ENCODE results near the gene CXCL13.

CXCL13 gene

DNA sequence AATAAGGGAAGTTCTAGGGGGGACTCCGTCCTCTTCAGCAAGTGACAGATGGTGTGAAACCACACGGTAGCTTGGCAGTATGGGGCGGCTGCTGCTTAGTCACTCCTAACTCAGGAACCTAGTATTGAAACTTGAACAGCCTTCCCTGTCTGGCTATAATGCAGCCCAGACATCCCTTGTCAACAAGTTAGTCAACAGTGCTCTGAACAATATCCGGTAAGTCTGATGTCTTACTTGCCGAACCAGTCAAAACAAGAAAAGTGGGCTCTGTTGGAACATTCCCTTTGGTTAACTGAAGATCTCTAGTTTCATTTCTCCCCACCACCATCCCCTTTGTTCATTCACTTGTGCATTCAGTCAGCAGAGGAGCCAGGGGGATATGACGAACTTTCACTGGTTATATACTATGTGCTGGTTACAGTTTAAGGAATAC is 18.7 kb upstream of the CXCL13 start:
- no peak for TF ChIP-seq JUND (IDR thresholded peaks at IDR 0.05; ENCODE audit: low read depth)
- in situ Hi-C loops (cut with HindIII; ENCODE audit: low pct_unique_long_range_greater_than_20kb, low sequenced_read_pairs): no loop called here
- peak in 1 of 2 experiments; percentile 15 for DNase-seq (ENCODE audit: low read depth in 1 of 2, low spot score in 1 of 2)

GRCh38 chr4:77590482-77590881 is 15.1 kb upstream of the CXCL13 start:
- no peak for DNase-seq (ENCODE audit: low read depth in 1 of 2, low spot score in 1 of 2)
- no peak for TF ChIP-seq JUND (IDR thresholded peaks at IDR 0.05; ENCODE audit: low read depth)
- in situ Hi-C loops (cut with HindIII; ENCODE audit: low pct_unique_long_range_greater_than_20kb, low sequenced_read_pairs): no loop called here

DNA sequence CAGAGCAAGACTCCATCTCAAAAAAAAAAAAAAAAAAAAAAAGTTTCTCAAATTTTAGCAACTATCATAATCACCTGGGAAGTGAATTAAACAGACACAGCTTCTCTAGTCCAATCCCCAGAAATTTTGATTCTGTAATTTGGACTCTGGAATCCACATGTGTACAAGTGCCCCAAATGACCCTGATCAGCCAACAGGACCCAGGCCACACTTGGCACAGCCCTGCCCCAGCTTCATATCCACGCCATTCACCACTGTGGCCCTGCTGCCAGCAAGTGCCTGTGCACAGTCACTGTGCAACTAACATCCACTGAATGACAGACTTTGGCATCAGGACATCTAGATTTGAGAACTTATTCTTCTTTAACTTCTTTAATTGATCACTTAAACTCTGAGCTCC is 14.1 kb upstream of the CXCL13 start:
- no peak for DNase-seq (ENCODE audit: low read depth in 1 of 2, low spot score in 1 of 2)
- no peak for TF ChIP-seq JUND (IDR thresholded peaks at IDR 0.05; ENCODE audit: low read depth)
- in situ Hi-C loops (cut with HindIII; ENCODE audit: low pct_unique_long_range_greater_than_20kb, low sequenced_read_pairs): no loop called here

DNA sequence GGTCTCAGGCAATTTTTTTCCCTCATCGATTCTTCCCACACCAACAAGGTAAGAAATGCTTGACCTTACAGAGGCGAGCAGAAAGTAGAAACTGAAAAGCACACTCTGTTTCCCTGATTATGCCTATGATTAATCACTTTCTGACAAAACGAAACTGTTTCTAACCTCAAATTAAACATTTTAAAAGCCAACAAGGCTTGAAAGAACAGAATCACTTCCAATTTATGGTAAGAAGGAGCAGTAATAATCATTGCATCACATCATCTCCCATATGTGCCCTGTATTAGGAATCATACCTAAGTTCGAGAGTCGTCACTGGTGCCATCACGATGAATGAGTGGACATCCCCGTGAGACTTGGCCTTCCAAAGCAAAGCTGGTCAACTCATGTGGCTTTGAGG is 12.5 kb upstream of the CXCL13 start:
- in situ Hi-C loops (cut with HindIII; ENCODE audit: low pct_unique_long_range_greater_than_20kb, low sequenced_read_pairs): no loop called here
- DNase-seq (ENCODE audit: low read depth in 1 of 2, low spot score in 1 of 2): no peak
- TF ChIP-seq JUND (IDR thresholded peaks at IDR 0.05; ENCODE audit: low read depth): no peak

GRCh38 chr4:77593993-77594392 is 11.6 kb upstream of the CXCL13 start:
- in situ Hi-C loops (cut with HindIII; ENCODE audit: low pct_unique_long_range_greater_than_20kb, low sequenced_read_pairs): no loop called here
- DNase-seq (ENCODE audit: low read depth in 1 of 2, low spot score in 1 of 2): no peak
- no peak for TF ChIP-seq JUND (IDR thresholded peaks at IDR 0.05; ENCODE audit: low read depth)

DNA sequence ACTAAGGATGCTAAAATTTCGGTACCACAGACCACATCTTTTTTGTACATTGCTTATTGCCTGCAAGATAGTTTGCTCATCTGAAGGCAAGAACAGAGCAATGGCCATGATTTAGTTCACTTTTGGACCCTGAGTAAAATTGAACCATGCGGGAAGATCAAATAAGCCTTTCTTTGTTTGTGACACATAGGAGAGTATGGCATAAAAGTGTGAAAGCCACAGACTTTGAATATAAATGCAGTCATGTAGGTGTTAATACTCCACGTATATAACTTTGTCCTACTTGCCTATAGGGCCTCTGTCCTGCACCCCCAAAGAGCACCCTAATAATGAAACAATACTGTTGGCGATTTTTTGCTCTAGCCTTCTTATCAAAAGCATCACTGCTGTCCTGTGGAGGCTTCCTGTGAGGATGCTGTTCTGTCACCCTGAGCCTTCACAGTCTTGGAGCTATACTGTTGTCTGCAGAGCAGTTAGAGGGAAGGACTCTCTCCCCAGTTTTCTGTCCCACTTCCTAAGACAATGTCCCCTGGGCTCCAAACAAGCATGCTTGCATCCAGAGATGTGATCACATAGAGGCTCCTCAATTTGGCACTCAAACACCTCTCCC is 10.2 kb upstream of the CXCL13 start:
- in situ Hi-C loops (cut with HindIII; ENCODE audit: low pct_unique_long_range_greater_than_20kb, low sequenced_read_pairs): no loop called here
- no peak for DNase-seq (ENCODE audit: low read depth in 1 of 2, low spot score in 1 of 2)
- no peak for TF ChIP-seq JUND (IDR thresholded peaks at IDR 0.05; ENCODE audit: low read depth)

GRCh38 chr4:77599378-77599777 is 6.2 kb upstream of the CXCL13 start:
- in situ Hi-C loops (cut with HindIII; ENCODE audit: low pct_unique_long_range_greater_than_20kb, low sequenced_read_pairs): no loop called here
- TF ChIP-seq JUND (IDR thresholded peaks at IDR 0.05; ENCODE audit: low read depth): no peak
- DNase-seq (ENCODE audit: low read depth in 1 of 2, low spot score in 1 of 2): peak in 1 of 2 experiments; percentile 50

DNA sequence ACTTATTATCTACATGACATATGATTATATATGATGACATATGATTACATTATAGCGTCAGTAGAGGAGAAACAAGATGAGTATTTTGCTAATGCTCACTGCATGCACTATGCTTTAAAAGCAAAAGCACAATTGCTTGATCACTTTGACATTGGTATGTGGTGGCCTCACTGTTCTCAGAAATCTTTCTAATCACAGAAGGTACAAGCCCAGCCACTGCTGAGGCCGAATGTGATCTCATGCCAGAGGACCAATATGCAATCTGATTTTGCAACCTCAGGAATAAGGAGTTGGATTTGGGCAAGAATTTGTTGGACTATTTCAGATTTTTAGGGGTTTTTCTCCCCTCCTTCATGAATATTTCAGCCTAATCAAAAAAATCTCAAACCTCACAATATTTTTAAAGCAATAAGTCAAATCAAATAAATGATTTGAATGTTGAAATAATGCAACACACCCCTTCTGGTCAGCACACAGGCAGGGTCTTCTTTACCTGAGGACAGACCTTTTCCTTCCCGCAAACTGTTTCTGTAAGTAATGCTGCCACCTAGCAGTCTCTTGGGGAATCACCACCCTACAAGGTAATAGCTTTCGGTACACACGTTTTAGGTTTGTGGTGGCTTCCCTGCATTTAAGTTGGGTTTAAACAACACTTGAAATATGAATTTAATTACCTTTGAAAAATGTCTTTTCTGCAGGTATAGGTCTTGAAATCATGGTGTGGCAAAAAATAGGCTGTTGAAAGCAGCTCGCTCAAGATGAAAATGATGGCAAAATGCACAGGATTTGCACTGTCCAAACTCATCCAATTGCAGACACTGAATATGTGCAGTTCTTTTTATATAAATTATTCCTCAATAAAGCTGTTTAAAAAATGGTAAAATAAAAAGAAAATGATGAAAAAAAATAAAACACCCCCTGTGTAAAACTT is 4.8 kb upstream of the CXCL13 start:
- in situ Hi-C loops (cut with HindIII; ENCODE audit: low pct_unique_long_range_greater_than_20kb, low sequenced_read_pairs): no loop called here
- DNase-seq (ENCODE audit: low read depth in 1 of 2, low spot score in 1 of 2): peak; percentile 21 to 40
- TF ChIP-seq JUND (IDR thresholded peaks at IDR 0.05; ENCODE audit: low read depth): no peak

DNA sequence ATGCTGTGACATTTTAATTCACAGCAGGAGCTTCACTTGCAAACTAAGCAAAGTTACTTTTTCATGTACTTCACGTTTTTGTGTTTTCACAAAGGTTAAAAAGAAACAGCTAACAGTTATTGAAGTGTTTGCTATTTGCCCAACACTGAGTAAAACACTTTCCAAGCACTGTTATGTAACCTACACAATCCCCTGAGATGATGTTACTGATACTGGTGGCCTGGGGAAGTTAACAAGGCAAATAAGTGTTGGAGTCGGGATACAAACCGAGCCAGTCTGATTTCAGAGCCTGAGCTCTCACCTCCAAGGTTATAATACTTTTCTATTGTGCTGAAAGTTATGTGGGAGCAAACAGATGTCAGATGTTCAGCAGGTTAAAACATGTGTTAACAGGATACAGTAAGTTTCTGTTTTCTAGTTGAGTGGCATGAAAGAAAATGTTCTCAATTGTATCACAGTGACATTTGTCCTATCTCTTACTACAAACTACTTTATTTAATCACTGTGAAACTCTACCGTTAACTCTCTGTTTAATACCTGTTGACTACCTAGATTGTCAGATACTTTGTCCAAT is 3.9 kb upstream of the CXCL13 start:
- DNase-seq (ENCODE audit: low read depth in 1 of 2, low spot score in 1 of 2): no peak
- in situ Hi-C loops (cut with HindIII; ENCODE audit: low pct_unique_long_range_greater_than_20kb, low sequenced_read_pairs): no loop called here
- no peak for TF ChIP-seq JUND (IDR thresholded peaks at IDR 0.05; ENCODE audit: low read depth)

DNA sequence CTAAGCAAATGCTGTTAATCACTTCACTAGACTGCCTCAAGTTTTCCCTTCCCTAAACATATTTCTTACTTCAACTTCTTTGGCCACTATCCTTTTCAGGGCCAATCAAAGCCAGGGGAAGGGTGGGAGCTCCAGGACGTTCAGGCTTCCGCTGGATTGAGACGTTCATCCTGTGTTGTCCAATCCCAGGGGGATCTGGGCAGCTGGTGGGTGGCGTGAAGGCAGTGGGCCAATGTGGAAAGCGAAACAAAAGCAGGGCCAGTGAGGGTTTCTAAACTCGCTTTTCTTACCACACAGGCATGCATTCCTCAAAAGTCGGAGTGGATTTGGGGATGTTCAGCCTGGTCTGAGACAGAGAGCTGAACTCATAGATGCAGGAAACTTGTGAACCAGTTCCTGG is 7.6 kb downstream of the CXCL13 start:
- DNase-seq (ENCODE audit: low read depth in 1 of 2, low spot score in 1 of 2): no peak
- TF ChIP-seq JUND (IDR thresholded peaks at IDR 0.05; ENCODE audit: low read depth): no peak
- in situ Hi-C loops (cut with HindIII; ENCODE audit: low pct_unique_long_range_greater_than_20kb, low sequenced_read_pairs): no loop called here

DNA sequence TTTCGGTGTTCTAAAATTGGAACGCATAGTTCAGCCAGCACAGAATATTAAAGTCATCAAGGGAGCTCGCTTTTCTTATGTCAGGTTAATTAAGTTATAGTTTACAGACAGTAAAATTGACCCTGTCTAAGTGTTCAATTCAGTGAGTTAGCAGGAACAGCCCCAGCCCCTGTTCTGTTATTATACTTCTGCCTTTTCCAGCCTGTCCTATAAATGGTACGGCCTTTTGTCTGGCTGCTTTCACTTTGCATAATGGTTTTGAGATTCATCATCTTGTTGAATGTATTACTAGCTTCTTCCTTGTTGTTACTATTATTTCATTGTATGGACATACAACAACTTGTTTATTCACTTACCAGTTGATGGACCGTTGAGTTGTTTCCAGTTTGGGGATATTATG is 9.5 kb downstream of the CXCL13 start:
- no peak for TF ChIP-seq JUND (IDR thresholded peaks at IDR 0.05; ENCODE audit: low read depth)
- in situ Hi-C loops (cut with HindIII; ENCODE audit: low pct_unique_long_range_greater_than_20kb, low sequenced_read_pairs): no loop called here
- no peak for DNase-seq (ENCODE audit: low read depth in 1 of 2, low spot score in 1 of 2)

DNA sequence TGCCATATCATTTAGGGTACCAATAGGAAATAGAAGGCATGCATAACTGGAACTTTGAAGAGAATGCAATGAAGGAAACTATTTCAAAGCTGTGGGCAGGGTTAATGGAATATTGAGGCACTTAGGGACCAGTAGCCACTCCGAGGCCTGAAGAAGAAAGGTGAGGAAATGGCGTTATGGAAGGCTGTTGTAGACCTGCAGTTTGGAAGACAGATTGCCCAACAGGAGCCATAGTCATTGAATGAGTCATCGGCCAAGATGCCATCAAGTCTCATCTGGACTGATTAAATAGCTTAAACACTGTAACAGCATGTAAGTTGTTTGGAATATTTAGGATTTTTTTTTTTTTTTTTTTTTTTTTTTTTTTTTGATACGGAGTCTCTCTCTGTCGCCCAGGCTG is 11.6 kb downstream of the CXCL13 start:
- no peak for TF ChIP-seq JUND (IDR thresholded peaks at IDR 0.05; ENCODE audit: low read depth)

More for the DNA sequence above, 11.6 kb downstream of the CXCL13 start:
- in situ Hi-C loops (cut with HindIII; ENCODE audit: low pct_unique_long_range_greater_than_20kb, low sequenced_read_pairs): no loop called here
- DNase-seq (ENCODE audit: low read depth in 1 of 2, low spot score in 1 of 2): no peak
